Measurements from ENCODE around the gene FRRS1. TPM values are rescaled to one million over a fixed set of nuclear protein-coding genes. Genes with fewer than 3 reads are reported as not detected.

The FRRS1 gene
- total RNA-seq, 6 donors from 2014 or later = 2.2 to 12.6 (median 9.3) TPM

GRCh38 chr1:99663501-99663900, 102.9 kb downstream of the FRRS1 start:
- peaks cover 22 to 46% (median 25%) of the 10 kb centered on the region in 4 donors for H3K4me1 ChIP-seq
- ATAC-seq (ENCODE audit: low FRiP score in 2 of 2) (no peak), DNase-seq (no peak)
- WGBS, 2 donors = 89 to 92% methylated on average over 2 of the region's 2 CpGs
- H3K4me3 ChIP-seq = no peak overlapping the region
- H3K27ac ChIP-seq = peak overlapping the region; percentile 7 to 71 (median 50)
- TF ChIP-seq EP300 (IDR thresholded peaks at IDR 0.05) (no peak), CTCF (IDR thresholded peaks at IDR 0.05) (no peak), POLR2AphosphoS5 (IDR thresholded peaks at IDR 0.05) (no peak), POLR2A (IDR thresholded peaks at IDR 0.05) (no peak)
- H3K27me3 ChIP-seq = no peaks in the 10 kb centered on the region
- H3K36me3 ChIP-seq = peaks cover 0 to 10% (median 0%) of the 10 kb centered on the region in 4 donors
- H3K9me3 ChIP-seq = no peaks in the 10 kb centered on the region

- Histone ChIP-seq H3K4me3 (no peak overlapping the region), H3K4me1 (peaks cover 22 to 48% (median 25%) of the 10 kb centered on the region in 4 donors), H3K27ac (peak overlapping the region; percentile 46 to 82 (median 58)), H3K9me3 (no peaks in the 10 kb centered on the region), H3K27me3 (no peaks in the 10 kb centered on the region), H3K36me3 (peaks cover 0 to 1% (median 0%) of the 10 kb centered on the region in 4 donors)
- 25 to 26% methylated on average over 3 of the region's 3 CpGs for WGBS, 2 donors
- no peak for TF ChIP-seq POLR2A (IDR thresholded peaks at IDR 0.05)
- TF ChIP-seq POLR2AphosphoS5 (IDR thresholded peaks at IDR 0.05) = peak; percentile 26 to 62
- DNase-seq (peak in 1 of 2 donors; percentile 41), ATAC-seq (ENCODE audit: low FRiP score in 2 of 2) (peak; percentile 77 to 79)
Observed at GRCh38 chr1:99662539-99663080, 103.8 kb downstream of the FRRS1 start.

- TF ChIP-seq POLR2A (IDR thresholded peaks at IDR 0.05) (no peak), CTCF (IDR thresholded peaks at IDR 0.05) (no peak), POLR2AphosphoS5 (IDR thresholded peaks at IDR 0.05) (no peak), EP300 (IDR thresholded peaks at IDR 0.05) (no peak)
- Histone ChIP-seq H3K36me3 (no peaks in the 10 kb centered on the region), H3K27ac (peak overlapping the region; percentile 46 to 82 (median 58)), H3K4me3 (no peak overlapping the region), H3K9me3 (no peaks in the 10 kb centered on the region), H3K4me1 (peaks cover 22 to 48% (median 25%) of the 10 kb centered on the region in 4 donors), H3K27me3 (no peaks in the 10 kb centered on the region)
- WGBS, 2 donors = 47 to 51% methylated on average over 3 of the region's 3 CpGs
- DNase-seq (no peak), ATAC-seq (ENCODE audit: low FRiP score in 2 of 2) (no peak)
Observed at GRCh38 chr1:99661780-99662179, 104.7 kb downstream of the FRRS1 start.

- Histone ChIP-seq H3K36me3 (no peaks in the 10 kb centered on the region), H3K27ac (peak overlapping the region; percentile 21 to 82 (median 42)), H3K4me3 (no peak overlapping the region), H3K27me3 (no peaks in the 10 kb centered on the region), H3K9me3 (no peaks in the 10 kb centered on the region), H3K4me1 (peaks cover 22 to 48% (median 25%) of the 10 kb centered on the region in 4 donors)
- 79 to 88% methylated on average over 2 of the region's 2 CpGs for WGBS, 2 donors
- DNase-seq (no peak), ATAC-seq (ENCODE audit: low FRiP score in 2 of 2) (no peak)
- TF ChIP-seq EP300 (IDR thresholded peaks at IDR 0.05) = no peak
- TF ChIP-seq CTCF (IDR thresholded peaks at IDR 0.05) = no peak
- no peak for TF ChIP-seq POLR2A (IDR thresholded peaks at IDR 0.05)
- TF ChIP-seq POLR2AphosphoS5 (IDR thresholded peaks at IDR 0.05) = no peak
Observed at GRCh38 chr1:99660496-99660895, 105.9 kb downstream of the FRRS1 start.

GRCh38 chr1:99659755-99660210, 106.7 kb downstream of the FRRS1 start:
- Histone ChIP-seq H3K27ac (peak overlapping the region; percentile 21 to 82 (median 42)), H3K9me3 (no peaks in the 10 kb centered on the region), H3K27me3 (no peaks in the 10 kb centered on the region), H3K4me1 (peaks cover 22 to 46% (median 25%) of the 10 kb centered on the region in 4 donors), H3K36me3 (no peaks in the 10 kb centered on the region), H3K4me3 (no peak overlapping the region)
- WGBS, 2 donors = 50 to 55% methylated on average over 2 of the region's 2 CpGs
- no peak for ATAC-seq (ENCODE audit: low FRiP score in 2 of 2)
- TF ChIP-seq EP300 (IDR thresholded peaks at IDR 0.05) (no peak), POLR2A (IDR thresholded peaks at IDR 0.05) (no peak), POLR2AphosphoS5 (IDR thresholded peaks at IDR 0.05) (no peak), CTCF (IDR thresholded peaks at IDR 0.05) (no peak)
- DNase-seq = no peak

Small RNAs within 50 kb of the gene (small RNA-seq; reads per million reads assigned to genes)
- gene RF00019 = 0 reads per million in 4 donors
- gene RNU4-75P = 0 reads per million in 4 donors

Other genes starting within 250 kb of the FRRS1 start
- 10 to 100 TPM; 11.0 to 30.6 (median 23.7) TPM for gene PALMD, start 120.5 kb downstream of the FRRS1 start, total RNA-seq
- 10 to 100 TPM in 5 of 6 donors, 1 to 10 TPM in 1; 9.3 to 20.6 (median 14.1) TPM for gene AGL, start 83.7 kb upstream of the FRRS1 start, total RNA-seq
- gene SLC35A3, start 203.4 kb upstream of the FRRS1 start, total RNA-seq = 10 to 100 TPM; 19.9 to 49.7 (median 25.2) TPM